ENCODE data around the gene PDLIM1.
A peak's percentile ranks its signal among the peaks of the same experiment; 100 is the strongest.

Gene PDLIM1

DNA sequence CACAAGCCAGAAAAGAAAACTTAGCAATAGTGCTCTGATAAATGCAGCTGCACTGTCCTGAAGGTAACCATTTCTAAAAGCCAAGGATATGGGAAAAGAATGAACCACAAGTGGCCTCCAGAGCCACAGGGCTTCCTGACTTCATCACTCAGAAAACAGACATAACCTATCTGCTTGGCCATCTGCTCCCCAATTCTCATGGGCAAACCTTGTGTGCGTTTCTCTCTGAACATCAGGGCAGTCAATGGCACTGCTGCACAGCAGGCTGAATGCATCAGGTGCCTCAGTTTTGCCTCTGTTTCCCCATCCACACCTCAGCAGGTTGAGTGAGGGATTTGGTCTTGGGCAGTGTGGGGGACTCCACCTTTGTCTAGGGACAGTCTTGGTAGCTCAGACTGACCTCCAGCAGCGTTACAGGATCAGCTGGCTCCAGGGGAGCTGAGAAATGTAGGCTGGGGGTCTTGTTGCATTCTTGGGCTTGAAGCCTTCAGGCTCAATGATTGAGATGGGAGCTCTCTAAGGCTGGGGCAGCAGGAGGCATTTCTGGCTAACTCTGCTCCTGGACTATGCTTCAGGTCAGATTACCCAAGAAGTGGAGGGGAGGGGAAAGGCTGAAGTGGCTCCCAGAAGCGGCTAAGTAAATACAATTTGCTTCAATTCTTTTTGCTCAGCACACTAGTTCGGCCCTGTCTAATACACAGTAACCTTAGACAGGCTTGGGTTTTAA is 23.6 kb upstream of the PDLIM1 start:
- DNase-seq, result peak; percentile 5

- DNase-seq, result no peak
These were observed 22.2 kb upstream of the PDLIM1 start for GRCh38 chr10:95312986-95313495.

DNA sequence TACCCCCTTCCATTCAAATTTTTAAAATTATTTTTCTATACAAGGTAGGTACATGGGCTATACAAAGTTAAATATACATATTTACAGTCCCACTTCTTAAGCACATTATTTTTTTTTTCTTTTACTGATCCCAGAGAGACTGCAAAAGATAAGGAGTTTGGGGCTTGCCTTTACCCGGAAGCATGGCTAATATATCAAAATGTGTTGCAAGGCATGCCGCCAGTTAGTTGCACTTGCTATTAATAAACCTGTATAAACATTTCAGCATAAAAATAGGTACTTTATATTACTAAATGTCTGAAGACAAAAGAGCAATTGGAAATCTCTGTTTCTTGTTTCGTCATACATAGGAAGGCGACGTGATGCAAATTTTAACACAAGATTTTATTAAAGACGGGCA is 21.5 kb upstream of the PDLIM1 start:
- DNase-seq, result no peak

DNA sequence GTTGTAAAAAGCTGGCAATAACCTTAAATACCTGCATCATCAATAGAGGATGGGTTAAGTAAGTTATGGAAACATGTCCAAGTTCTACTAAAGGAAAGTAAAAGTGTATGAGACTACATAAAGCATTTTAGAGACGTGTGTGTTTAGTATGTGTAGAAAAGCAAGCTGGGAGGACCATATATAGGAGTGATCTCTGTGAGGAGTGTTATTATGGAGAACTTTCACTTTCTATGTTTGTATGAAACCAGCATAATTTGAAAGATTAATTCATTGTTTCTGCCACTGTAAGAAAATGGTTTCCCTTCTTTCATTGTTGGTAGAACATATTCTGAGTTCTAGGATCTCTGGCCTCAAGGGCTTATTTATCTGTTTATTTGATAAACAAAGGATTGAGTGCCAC is 19.2 kb upstream of the PDLIM1 start:
- no peak for DNase-seq

DNA sequence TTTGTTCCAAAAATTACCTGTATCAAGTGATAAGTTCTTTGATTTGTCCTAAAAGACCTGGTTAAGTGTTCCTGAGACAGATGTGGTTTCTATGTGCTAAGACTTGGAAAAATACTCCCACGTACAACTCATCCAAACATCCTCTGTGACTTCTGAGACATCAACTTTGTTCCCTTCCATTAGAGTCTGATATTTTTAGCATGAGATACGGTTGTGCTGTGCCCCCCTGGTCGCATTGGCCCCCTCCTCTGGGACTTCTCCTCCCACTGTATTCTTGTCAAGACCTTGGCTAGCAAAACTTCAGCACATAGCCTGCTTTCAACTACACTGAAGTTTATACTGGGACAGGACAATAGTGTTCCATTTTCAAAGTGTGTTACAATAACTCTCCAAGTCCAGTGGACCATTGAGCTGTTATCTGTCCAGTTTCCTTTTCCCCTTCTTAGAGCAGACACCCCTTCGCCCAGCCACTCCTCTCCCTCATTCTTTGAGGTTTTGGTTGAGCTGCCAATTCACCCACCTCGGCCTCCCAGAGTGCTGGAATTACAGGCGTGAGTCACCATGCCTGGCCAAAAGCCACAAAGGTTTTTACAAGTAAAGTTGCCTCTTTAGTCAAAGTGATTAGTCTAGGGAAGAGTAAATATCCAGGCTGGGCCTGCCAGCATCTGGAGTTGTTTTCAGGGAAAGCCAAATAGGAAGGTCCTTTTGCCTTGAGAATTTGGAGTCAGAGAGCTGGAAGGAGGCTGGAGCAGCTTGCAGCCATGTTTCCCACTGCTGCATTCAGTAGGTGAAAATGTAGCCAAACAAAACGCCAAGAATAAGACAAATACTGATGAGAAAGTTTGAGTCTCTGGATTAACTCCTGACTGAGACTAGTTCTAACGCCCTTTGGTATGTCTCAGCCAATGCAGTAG is 17.8 kb upstream of the PDLIM1 start:
- DNase-seq, result peak; percentile 36

DNA sequence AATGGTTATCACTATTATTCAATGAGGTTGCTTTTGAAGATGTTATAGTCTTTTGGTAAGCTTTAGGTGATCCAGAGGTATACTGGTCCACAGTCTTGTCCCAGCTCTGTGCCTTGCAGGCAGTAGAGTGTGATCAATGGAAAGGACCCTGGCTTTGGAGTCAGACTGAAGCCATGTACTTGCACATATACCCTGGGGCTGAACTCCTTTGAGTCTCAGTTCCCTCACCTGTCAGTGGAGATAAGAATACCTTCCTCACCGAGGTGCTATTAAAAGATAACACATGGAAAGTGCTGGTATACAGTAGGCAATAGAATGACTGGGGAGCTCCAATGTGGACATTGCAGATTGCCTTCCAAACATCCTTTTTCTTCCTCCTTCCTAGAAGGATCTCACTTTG is 16.0 kb upstream of the PDLIM1 start:
- no peak for DNase-seq

DNA sequence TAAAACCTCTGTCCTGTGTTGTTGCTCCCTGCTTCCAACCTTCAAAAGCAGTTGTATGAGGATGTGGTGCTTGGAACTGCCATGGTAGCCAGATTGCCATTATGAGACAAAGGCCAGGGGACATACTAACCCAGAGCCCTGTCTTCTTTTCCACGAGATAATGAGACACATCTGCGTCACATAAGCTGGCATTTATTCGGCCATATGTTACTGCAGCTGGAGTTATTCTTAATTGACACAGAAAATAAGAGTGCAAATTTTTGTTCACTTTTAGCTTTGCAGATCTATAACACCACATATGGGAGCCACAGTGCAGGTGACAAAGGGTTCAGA is 15.5 kb upstream of the PDLIM1 start:
- no peak for DNase-seq

- DNase-seq, result no peak
These were observed 15.0 kb upstream of the PDLIM1 start for GRCh38 chr10:95305606-95306317.

GRCh38 chr10:95304976-95305375 is 14.2 kb upstream of the PDLIM1 start:
- no peak for DNase-seq

GRCh38 chr10:95304463-95304862 is 13.7 kb upstream of the PDLIM1 start:
- no peak for DNase-seq

DNA sequence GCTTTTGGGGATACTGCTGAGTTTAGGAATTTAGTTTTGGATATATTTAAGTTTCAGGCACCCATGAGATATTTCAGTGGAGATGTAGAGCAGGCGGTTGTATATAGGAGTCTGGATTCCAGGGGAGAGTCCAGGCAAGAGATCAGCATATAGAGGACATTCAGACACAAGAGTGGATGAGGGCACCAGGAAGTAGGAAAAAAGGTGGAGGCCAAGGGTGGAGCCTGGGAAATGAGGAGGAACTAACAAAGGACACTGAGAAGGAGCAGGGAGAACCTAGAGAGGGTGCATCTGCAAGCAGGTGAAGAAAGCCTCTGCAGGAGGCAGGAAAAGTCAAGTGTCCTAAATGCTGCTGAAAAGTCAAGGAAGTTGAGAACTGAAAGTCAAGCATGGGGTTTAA is 13.1 kb upstream of the PDLIM1 start:
- no peak for DNase-seq

- no peak for DNase-seq
These were observed 12.7 kb upstream of the PDLIM1 start for GRCh38 chr10:95303535-95303934.

DNA sequence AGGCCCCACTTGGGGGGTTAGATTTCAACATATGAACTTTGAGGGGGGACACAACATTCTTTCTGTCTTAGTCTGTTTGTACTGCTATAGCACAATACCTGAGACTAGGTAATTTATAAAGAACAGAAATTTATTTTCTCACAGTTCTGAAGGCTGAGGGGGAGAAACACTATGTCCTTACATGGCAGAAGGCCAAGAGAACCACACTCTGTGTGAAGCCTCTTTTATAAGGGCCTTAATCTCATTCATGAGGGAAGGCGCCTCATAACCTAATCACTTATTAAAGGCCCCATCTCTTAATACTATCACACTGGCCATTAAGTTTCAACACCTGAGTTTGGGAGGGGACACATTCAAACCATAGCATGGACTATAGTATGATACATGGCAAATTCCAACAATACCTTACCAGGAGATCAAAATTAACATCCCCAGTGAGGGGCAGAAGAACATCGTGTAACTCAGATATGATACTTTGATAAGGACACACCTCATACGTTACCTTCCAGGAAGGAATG is 9.3 kb upstream of the PDLIM1 start:
- no peak for DNase-seq

DNA sequence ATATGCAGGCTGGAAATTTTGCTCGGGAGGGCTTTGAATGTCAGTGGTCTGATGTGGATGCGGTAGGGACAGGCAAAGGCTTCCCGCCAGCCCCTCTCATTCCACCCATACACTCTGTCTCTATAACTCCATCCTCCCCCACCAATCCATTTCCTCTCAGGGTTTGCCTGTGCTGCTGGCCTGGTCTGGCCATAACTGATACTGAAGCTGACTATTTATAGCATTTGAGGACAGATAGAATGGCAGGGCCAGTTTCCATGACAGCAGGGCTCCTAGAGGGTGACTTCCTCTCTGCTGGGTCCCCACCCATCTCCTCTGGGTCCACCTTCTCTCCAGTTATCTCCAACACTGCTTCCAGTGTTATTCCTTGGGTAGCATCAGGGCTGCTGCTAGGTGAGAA is 6.6 kb upstream of the PDLIM1 start:
- no peak for DNase-seq

GRCh38 chr10:95296764-95297163 is 6.0 kb upstream of the PDLIM1 start:
- no peak for DNase-seq

DNA sequence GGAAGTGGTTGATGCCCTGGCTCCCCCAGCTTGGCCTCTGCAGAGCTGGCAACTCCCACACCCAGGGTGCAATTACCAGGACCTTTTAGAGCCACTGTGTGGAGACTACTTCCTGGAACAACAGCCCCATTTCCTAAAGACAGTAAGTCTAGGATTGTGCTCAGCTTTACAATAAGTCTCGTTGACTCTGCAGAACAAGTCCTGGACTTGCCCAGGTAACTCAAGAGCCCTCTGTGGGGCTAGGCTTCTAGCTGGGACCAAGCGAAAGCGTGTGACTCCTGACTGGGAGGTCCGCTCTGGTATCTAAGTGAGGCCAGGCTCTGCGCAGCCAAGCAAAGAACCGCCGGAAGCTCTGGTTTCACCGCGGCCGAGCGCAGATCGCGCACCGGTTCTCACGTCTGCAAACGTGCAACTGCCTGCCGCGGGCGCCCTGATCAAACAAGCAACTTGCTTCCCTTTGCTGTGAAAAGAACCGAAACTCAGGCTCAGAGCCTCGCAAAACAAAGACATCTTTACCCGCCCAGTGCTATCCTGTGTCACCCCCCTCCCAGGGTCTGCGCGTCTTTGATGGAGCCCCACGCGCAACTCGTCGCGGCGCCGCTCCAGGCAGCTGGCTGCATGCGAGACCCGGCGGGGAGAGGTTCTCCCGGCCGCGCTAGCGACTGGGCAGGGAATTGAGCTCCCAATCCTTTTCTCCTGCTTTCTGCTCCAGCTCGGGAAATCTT is 4.4 kb upstream of the PDLIM1 start:
- peak; percentile 80 for DNase-seq

DNA sequence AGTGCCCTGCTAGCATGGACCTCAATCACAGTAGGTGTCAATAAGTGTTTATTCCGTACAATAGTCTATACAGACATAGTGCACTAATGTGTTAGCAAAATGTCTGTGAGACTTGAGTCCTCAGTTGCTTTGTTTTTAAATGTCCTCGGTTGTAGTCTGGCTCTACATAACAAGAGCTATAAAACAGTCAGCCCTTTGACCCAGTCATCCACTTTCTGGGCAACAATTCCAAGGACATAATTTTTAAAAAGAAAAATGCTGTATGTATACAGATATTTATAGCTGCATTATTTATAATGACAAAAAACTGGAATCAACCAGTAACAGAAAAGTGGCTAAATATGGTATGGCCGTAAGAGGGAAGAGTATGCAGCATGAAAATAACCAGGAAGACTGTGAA is 2.8 kb upstream of the PDLIM1 start:
- DNase-seq, result no peak

- DNase-seq, result no peak
These were observed 699 bp upstream of the PDLIM1 start for GRCh38 chr10:95291365-95292039.

DNA sequence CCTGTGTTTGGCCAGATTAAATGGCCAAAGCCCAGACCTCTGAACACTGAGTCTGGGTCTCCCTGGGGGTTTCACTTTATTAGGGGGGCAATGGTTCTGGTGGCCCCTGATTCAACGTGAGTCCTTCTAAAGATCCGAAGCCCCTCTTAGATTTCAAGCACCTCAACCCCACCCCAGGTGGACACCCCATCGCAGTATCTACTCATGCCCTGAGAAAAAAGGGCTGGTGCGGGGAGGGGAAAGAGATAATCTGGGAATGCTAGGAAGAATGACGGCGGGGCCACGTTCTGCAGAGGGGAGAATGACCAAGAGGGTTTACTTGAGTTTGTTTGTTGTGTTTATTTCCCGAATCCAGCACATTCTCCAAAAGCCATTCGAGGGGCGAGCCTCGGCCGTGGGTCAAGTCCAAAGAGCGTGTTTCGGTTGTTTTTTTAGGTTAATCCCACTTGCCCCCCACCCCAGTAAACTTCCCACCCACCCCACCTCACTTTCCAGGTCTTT is 832 bp downstream of the PDLIM1 start:
- DNase-seq, result peak; percentile 38

DNA sequence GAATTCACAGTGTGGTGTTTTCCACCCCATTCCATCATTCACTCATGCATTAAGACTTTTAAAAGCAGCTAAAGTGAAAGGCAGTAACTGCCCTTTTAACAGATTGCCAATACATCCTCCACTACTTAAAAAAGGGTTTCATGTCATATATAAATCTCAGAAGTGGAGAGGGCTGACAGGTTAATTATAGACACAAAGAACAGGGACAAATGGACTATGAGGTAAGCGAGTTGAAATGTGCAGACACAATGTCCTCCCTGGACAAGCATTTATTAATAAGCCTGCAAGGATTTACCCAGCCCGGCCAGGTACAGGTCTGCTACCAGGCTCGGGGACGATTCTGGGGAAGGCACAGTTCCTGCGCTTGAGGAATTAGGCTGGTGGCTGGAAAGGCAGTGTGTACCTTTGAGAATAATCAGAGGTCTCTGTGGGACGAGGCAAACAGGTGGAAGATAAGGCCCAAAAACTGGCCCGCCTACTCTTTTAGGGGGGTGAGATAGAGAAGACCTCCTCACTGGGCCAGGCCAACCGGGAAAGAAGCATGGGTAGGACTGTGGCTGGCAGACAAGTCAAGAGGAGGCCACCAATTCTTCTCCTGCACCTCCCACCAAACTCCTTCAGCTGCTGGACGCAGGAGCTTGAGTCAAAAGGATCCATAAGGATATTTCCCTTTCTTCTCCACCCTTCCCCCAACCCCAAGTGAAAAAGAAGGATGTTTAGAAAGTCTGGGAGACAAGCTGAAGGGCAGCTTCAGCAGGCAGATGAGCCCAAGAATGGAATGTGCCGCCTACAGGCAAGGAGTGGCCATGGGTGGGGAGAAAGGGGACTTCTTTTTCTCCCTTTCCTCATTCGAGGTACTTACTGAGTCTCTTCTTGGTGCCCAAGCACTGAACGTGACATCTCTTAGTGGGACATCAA is 1.5 kb downstream of the PDLIM1 start:
- DNase-seq, result peak; percentile 88

GRCh38 chr10:95288303-95288702 is 2.5 kb downstream of the PDLIM1 start:
- DNase-seq, result peak; percentile 43

Data from NCI-H69 (cell line).